ENCODE measurements around the gene AFTPH. TPM values are rescaled to one million over a fixed set of nuclear protein-coding genes. Genes with fewer than 3 reads are reported as not detected.

The AFTPH gene
- polyA plus RNA-seq, 1 experiment: 10.9 TPM

- Histone ChIP-seq H3K4me3 (ENCODE audit: low read depth, low read length) (no peak overlapping the region), H3K36me3 (ENCODE audit: control insufficient read depth, insufficient read depth, low read length) (no peaks in the 10 kb centered on the region), H3K27me3 (ENCODE audit: control insufficient read depth, insufficient read depth, low read length) (no peaks in the 10 kb centered on the region)
- ChIA-PET CTCF (interaction anchor here (1.5 to 2.9 kb wide), 2 partner anchors 8 to 18 kb away, joined by 3 to 9 read pairs; no protein-coding TSS in a partner anchor), POLR2A (interaction anchor here (0.7 kb wide), 1 partner anchor 85 kb away, joined by 4 read pairs; no protein-coding TSS in a partner anchor)
- TF ChIP-seq, protein P1, sequence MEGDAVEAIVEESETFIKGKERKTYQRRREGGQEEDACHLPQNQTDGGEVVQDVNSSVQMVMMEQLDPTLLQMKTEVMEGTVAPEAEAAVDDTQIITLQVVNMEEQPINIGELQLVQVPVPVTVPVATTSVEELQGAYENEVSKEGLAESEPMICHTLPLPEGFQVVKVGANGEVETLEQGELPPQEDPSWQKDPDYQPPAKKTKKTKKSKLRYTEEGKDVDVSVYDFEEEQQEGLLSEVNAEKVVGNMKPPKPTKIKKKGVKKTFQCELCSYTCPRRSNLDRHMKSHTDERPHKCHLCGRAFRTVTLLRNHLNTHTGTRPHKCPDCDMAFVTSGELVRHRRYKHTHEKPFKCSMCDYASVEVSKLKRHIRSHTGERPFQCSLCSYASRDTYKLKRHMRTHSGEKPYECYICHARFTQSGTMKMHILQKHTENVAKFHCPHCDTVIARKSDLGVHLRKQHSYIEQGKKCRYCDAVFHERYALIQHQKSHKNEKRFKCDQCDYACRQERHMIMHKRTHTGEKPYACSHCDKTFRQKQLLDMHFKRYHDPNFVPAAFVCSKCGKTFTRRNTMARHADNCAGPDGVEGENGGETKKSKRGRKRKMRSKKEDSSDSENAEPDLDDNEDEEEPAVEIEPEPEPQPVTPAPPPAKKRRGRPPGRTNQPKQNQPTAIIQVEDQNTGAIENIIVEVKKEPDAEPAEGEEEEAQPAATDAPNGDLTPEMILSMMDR (IDR thresholded peaks at IDR 0.05; ENCODE audit: insufficient read depth, low read depth, low read length): no peak
- no peak for DNase-seq (ENCODE audit: low read depth)
Observed at GRCh38 chr2:64568836-64569235, 44.7 kb downstream of the AFTPH start.

DNA sequence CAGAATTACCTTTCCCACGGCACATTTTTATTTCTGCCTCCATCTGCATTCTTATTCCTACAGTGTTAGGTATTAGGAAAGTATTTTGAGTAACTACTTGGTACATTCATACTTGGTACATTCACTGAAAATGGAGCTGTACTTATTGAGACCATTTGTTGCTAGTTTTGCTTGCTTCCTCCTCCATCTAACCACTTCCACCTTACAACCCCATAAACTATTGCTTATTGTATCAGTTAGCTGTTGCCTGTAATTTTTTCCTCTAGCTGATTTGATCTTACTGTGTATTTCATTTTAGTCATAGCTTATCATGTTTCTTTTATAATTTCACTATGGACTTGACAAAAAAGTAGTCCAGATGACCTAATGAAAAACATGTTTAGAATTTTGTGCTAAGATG, 50.7 kb downstream of the AFTPH start:
- CTCF ChIA-PET: interaction anchor here (0.8 to 1.4 kb wide), 5 partner anchors 10 to 87 kb away, joined by 3 to 6 read pairs (median 3); no protein-coding TSS in a partner anchor
- Histone ChIP-seq H3K36me3 (ENCODE audit: control insufficient read depth, insufficient read depth, low read length) (peaks cover 2% of the 10 kb centered on the region), H3K27me3 (ENCODE audit: control insufficient read depth, insufficient read depth, low read length) (no peaks in the 10 kb centered on the region), H3K4me3 (ENCODE audit: low read depth, low read length) (no peak overlapping the region)
- POLR2A ChIA-PET: no interaction called here
- TF ChIP-seq, protein P1 (IDR thresholded peaks at IDR 0.05; ENCODE audit: insufficient read depth, low read depth, low read length): no peak
- no peak for DNase-seq (ENCODE audit: low read depth)

GRCh38 chr2:64581018-64581417, 56.9 kb downstream of the AFTPH start:
- TF ChIP-seq, protein P1 (IDR thresholded peaks at IDR 0.05; ENCODE audit: insufficient read depth, low read depth, low read length): no peak
- ChIA-PET CTCF (interaction anchor here (0.6 kb wide), 1 partner anchor 459 kb away, joined by 3 read pairs; no protein-coding TSS in a partner anchor), POLR2A (no interaction called here)
- H3K27me3 ChIP-seq (ENCODE audit: control insufficient read depth, insufficient read depth, low read length): no peaks in the 10 kb centered on the region
- H3K4me3 ChIP-seq (ENCODE audit: low read depth, low read length): no peak overlapping the region
- DNase-seq (ENCODE audit: low read depth): no peak
- H3K36me3 ChIP-seq (ENCODE audit: control insufficient read depth, insufficient read depth, low read length): peaks cover 1% of the 10 kb centered on the region

GRCh38 chr2:64581777-64582539, 57.8 kb downstream of the AFTPH start:
- ChIA-PET POLR2A (no interaction called here), CTCF (interaction anchor here (0.5 to 1.8 kb wide), 5 partner anchors 10 to 336 kb away, joined by 3 to 5 read pairs (median 4); no protein-coding TSS in a partner anchor)

GRCh38 chr2:64582774-64583340, 58.7 kb downstream of the AFTPH start:
- Histone ChIP-seq H3K4me3 (ENCODE audit: low read depth, low read length) (no peak overlapping the region), H3K27me3 (ENCODE audit: control insufficient read depth, insufficient read depth, low read length) (no peaks in the 10 kb centered on the region), H3K36me3 (ENCODE audit: control insufficient read depth, insufficient read depth, low read length) (peaks cover 1% of the 10 kb centered on the region)
- ChIA-PET POLR2A (no interaction called here), CTCF (interaction anchor here (1.2 to 1.8 kb wide), 4 partner anchors 13 to 335 kb away, joined by 3 to 5 read pairs (median 4); no protein-coding TSS in a partner anchor)
- TF ChIP-seq, protein P1 (IDR thresholded peaks at IDR 0.05; ENCODE audit: insufficient read depth, low read depth, low read length): no peak
- no peak for DNase-seq (ENCODE audit: low read depth)

More at GRCh38 chr2:64581777-64582539, 57.8 kb downstream of the AFTPH start:
- DNase-seq (ENCODE audit: low read depth): no peak
- Histone ChIP-seq H3K36me3 (ENCODE audit: control insufficient read depth, insufficient read depth, low read length) (peaks cover 1% of the 10 kb centered on the region), H3K4me3 (ENCODE audit: low read depth, low read length) (no peak overlapping the region), H3K27me3 (ENCODE audit: control insufficient read depth, insufficient read depth, low read length) (no peaks in the 10 kb centered on the region)
- TF ChIP-seq, protein P1 (IDR thresholded peaks at IDR 0.05; ENCODE audit: insufficient read depth, low read depth, low read length): no peak

Data from BJ (cell line).